ENCODE measurements around the gene RGCC. TPM values are rescaled to one million over a fixed set of nuclear protein-coding genes. Genes with fewer than 3 reads are reported as not detected.
A peak's percentile ranks its signal among the peaks of the same experiment; 100 is the strongest.

RGCC gene
- total RNA-seq, 1 donor, result 101 TPM

DNA sequence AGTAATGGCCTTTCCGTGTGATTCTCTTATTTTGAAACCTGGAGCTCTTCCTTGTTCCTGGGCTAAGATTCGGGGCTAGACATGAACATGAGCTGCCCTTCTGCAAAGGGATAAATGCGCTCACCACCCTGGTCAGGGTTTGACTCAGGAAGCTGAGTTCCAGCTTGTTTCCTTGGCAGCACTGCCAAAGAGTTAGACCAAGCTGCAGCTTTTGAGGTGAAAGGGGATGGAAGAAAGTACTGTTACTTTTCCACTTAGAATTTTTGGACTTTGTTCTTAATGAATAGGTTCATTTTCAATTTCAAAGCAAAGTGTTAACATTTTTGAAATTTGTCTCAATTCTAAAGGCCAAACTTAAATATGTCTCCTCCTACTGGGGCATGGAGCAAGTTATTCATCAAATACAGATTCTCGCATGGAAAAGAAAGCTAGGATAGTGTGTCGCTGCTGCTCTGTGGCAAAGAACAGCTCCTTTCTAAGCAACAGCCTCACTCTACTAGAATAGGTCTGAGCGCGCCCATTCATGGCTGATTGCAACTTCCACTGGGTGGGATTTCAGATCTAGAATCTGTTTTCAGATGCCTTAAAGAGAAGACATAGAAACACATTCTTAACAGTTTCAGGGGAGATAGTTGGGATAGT lies 2.2 kb downstream of the RGCC start:
- no peak for DNase-seq (ENCODE audit: low read depth)
- H3K4me3 ChIP-seq (ENCODE audit: low read depth, low read length), result peak overlapping the region; percentile 69
- TF ChIP-seq, protein P1, sequence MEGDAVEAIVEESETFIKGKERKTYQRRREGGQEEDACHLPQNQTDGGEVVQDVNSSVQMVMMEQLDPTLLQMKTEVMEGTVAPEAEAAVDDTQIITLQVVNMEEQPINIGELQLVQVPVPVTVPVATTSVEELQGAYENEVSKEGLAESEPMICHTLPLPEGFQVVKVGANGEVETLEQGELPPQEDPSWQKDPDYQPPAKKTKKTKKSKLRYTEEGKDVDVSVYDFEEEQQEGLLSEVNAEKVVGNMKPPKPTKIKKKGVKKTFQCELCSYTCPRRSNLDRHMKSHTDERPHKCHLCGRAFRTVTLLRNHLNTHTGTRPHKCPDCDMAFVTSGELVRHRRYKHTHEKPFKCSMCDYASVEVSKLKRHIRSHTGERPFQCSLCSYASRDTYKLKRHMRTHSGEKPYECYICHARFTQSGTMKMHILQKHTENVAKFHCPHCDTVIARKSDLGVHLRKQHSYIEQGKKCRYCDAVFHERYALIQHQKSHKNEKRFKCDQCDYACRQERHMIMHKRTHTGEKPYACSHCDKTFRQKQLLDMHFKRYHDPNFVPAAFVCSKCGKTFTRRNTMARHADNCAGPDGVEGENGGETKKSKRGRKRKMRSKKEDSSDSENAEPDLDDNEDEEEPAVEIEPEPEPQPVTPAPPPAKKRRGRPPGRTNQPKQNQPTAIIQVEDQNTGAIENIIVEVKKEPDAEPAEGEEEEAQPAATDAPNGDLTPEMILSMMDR (IDR thresholded peaks at IDR 0.05; ENCODE audit: insufficient read depth, low read depth, low read length), result no peak

DNA sequence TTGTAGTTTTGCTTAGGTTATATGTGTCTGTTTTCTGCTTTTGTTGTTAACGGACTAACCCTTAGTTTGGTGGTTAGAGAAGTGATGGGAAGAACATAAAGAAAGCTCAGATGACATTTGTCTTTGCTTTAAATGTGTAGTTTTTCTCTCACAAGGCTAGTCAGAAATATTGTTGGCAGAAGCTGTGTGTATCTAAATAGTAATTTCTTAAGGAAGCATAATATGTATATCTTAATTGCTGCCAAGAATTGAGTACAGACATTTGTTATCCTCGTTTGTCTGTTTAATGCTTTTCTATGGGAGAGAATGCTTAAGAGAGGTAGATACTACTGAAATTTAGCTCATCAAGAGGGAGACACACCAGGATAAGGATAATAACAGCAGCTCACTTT lies 2.7 kb downstream of the RGCC start:
- TF ChIP-seq, protein P1 (IDR thresholded peaks at IDR 0.05; ENCODE audit: insufficient read depth, low read depth, low read length), result no peak
- peak overlapping the region; percentile 69 for H3K4me3 ChIP-seq (ENCODE audit: low read depth, low read length)
- no peak for DNase-seq (ENCODE audit: low read depth)

DNA sequence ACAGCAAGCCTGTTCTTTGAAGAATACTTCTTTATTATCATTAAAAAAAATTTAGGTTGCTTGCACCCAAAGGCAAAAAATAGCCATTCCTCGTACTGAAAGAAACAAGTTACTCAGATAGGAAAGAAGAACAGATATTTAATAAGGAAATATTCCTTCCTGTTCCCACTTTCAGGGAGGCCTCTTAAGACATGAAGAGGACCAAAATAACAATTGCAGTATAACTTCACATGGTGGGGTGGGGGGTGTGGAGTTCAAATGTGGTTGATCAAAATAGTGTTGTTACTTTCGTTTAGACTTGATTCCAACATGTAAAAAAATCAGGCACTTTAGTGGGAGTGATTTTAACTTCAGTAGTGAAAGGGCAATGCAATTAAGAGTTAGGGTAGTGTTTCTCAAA lies 3.6 kb downstream of the RGCC start:
- no peak for DNase-seq (ENCODE audit: low read depth)
- H3K4me3 ChIP-seq (ENCODE audit: low read depth, low read length), result no peak overlapping the region
- TF ChIP-seq, protein P1 (IDR thresholded peaks at IDR 0.05; ENCODE audit: insufficient read depth, low read depth, low read length), result no peak

DNA sequence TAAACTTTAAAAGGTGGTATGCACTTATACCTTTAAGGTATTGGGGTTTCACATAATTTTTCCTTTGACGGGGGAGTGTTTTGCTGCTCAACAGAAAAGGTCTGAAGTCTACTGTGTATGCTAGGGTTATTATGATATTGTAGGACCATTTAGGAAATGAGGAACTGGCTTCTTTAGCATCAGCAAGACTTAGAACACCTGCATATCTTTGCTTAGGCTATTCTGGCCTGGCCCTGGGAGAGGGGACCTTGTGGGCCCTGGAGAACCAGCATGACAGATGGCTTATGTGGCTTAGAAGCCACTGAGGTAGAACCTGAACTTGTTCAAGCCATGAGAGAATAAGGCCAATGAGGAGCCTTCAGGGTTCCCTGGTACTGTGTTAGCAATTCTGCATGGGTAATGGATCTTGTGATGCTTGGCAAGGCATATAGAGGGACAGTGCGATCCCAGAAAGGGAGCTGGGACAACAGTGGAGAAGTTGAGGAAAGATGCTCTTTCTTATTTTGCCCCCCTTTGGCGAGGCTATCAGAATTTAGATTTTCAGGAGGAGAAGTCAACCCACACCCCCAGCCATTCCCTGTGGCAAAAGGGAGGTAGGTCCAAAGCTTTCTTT lies 4.3 kb downstream of the RGCC start:
- H3K4me3 ChIP-seq (ENCODE audit: low read depth, low read length), result no peak overlapping the region
- no peak for DNase-seq (ENCODE audit: low read depth)
- TF ChIP-seq, protein P1 (IDR thresholded peaks at IDR 0.05; ENCODE audit: insufficient read depth, low read depth, low read length), result no peak

DNA sequence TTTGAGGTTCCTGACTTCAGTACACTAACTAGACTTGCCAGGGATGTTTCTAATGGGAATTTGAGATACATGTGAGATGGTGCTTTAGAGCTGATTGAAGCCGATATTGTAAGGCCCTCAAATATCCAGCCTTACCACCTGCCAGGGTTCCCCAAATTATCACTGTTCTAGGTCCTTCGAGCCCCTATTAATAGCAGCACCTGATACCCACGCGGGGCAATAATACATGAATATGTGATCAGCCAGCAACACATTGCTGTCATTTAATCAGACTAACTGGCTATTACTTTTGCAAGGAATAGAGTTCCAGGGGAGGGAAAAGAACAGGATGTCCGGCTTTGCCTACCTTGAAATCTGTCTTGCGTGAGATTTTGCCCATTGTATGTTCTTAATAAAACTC lies 5.1 kb downstream of the RGCC start:
- no peak overlapping the region for H3K4me3 ChIP-seq (ENCODE audit: low read depth, low read length)
- no peak for DNase-seq (ENCODE audit: low read depth)
- TF ChIP-seq, protein P1 (IDR thresholded peaks at IDR 0.05; ENCODE audit: insufficient read depth, low read depth, low read length), result no peak

DNA sequence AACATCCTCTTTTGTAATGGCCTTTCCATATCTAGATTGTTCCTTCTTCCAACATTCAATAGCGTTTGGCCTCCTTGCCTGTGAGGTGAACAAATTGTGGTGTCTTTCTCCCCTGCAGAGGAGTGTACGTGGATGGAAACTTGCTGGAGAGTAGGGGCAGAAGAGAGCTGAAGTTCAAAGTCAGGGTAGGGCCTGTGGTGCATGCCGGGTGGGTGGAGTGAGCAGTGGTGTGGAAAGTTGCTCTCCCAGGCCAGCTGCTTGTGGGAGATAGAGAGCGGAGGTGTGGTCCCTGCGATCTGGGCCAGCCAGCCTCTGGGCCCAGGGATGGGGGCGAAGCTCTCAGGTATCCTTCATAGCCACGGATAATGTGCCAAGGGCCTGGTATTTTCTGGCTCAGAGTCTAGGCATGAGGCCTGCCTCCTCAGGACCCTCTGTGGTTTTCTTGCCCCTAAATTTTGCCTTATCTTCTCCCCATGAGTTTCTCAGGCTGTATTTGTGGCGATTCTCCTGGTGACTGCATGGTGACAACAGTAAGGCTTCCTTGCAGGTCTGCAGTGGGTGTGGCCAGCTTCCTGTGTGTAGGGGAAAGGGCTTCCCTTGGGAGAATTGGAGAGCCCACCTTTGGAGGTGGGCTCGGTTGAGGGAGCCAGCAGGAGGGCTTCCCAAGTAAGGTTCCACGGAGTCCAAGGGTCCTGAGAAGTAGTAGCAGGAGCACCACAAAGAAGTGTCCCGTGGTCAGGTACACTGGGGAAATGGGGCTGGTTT lies 6.7 kb downstream of the RGCC start:
- DNase-seq (ENCODE audit: low read depth), result no peak
- no peak overlapping the region for H3K4me3 ChIP-seq (ENCODE audit: low read depth, low read length)
- TF ChIP-seq, protein P1 (IDR thresholded peaks at IDR 0.05; ENCODE audit: insufficient read depth, low read depth, low read length), result no peak

Measured in fibroblast of villous mesenchyme (primary cell).